ENCODE results near the gene SAMD4A. TPM values are rescaled to one million over a fixed set of nuclear protein-coding genes. Genes with fewer than 3 reads are reported as not detected.

Gene SAMD4A
- polyA plus RNA-seq, 12 donors, result 47.4 to 74.9 (median 63.3) TPM; not detected in 1

GRCh38 chr14:54777395-54777794 lies 210.5 kb downstream of the SAMD4A start:
- no peak for DNase-seq

- no peak for DNase-seq
Measured at GRCh38 chr14:54778618-54779345, 211.9 kb downstream of the SAMD4A start.

- no peak for DNase-seq
Measured at GRCh38 chr14:54781080-54781479, 214.2 kb downstream of the SAMD4A start.

- no peak for DNase-seq
Measured at GRCh38 chr14:54781961-54782750, 215.2 kb downstream of the SAMD4A start.

- no peak for DNase-seq
Measured at GRCh38 chr14:54782751-54783659, 216.1 kb downstream of the SAMD4A start.

- DNase-seq, result no peak
Measured at GRCh38 chr14:54783660-54784015, 216.7 kb downstream of the SAMD4A start.

- DNase-seq, result no peak
Measured at GRCh38 chr14:54784060-54784459, 217.1 kb downstream of the SAMD4A start.

GRCh38 chr14:54784657-54785056 lies 217.7 kb downstream of the SAMD4A start:
- DNase-seq, result no peak

GRCh38 chr14:54785136-54785777 lies 218.3 kb downstream of the SAMD4A start:
- no peak for DNase-seq

- DNase-seq, result no peak
Measured at GRCh38 chr14:54785778-54786770, 219.1 kb downstream of the SAMD4A start.

- no peak for DNase-seq
Measured at GRCh38 chr14:54786838-54787237, 219.9 kb downstream of the SAMD4A start.

GRCh38 chr14:54787261-54787660 lies 220.3 kb downstream of the SAMD4A start:
- no peak for DNase-seq

GRCh38 chr14:54788701-54789100 lies 221.8 kb downstream of the SAMD4A start:
- DNase-seq, result no peak

- no peak for DNase-seq
Measured at GRCh38 chr14:54789166-54789565, 222.2 kb downstream of the SAMD4A start.

- DNase-seq, result no peak
Measured at GRCh38 chr14:54789781-54790480, 223.0 kb downstream of the SAMD4A start.

GRCh38 chr14:54791001-54791400 lies 224.1 kb downstream of the SAMD4A start:
- DNase-seq, result no peak

GRCh38 chr14:54792288-54792687 lies 225.4 kb downstream of the SAMD4A start:
- DNase-seq, result no peak

- no peak for DNase-seq
Measured at GRCh38 chr14:54794159-54794558, 227.2 kb downstream of the SAMD4A start.

- DNase-seq, result no peak
Measured at GRCh38 chr14:54794796-54795195, 227.9 kb downstream of the SAMD4A start.

GRCh38 chr14:54796961-54797360 lies 230.0 kb downstream of the SAMD4A start:
- no peak for DNase-seq

Data from muscle of arm (tissue), 12 donors.